RCC 7860 (cell line): ENCODE data around the gene HIC1.
A peak's percentile ranks its signal among the peaks of the same experiment; 100 is the strongest.

Experiments
- DNase-seq: peaks from one replicate; pipeline ENCODE4 v3.0.0-alpha.2; 2015; ENCODE audit warnings: low spot score
- FAIRE-seq: peaks from 2 replicates; lab custom pipeline; 2012; peaks lifted over from hg19 to GRCh38; lab: Jason Lieb, UNC

The HIC1 gene

GRCh38 chr17:2024572-2025219 lies 30.2 kb upstream of the HIC1 start:
- DNase-seq, result no peak
- FAIRE-seq, result no peak

GRCh38 chr17:2025220-2025621 lies 29.7 kb upstream of the HIC1 start, which contains the start of gene RTN4RL1:
Gene RTN4RL1, minus strand, starts transcription at chr17:2025334. Its CDS starts 469 bp downstream, at chr17:2024865.
- FAIRE-seq, result no peak
- DNase-seq, result no peak

- no peak for FAIRE-seq
Observed at GRCh38 chr17:2025622-2026309, 29.1 kb upstream of the HIC1 start.

GRCh38 chr17:2027528-2028233 lies 27.2 kb upstream of the HIC1 start:
- DNase-seq (no peak), FAIRE-seq (no peak)

More at GRCh38 chr17:2025622-2026309, 29.1 kb upstream of the HIC1 start:
- DNase-seq, result no peak

- DNase-seq (no peak), FAIRE-seq (no peak)
Observed at GRCh38 chr17:2028234-2028614, 26.7 kb upstream of the HIC1 start.

- no peak for DNase-seq
- no peak for FAIRE-seq
Observed at GRCh38 chr17:2028737-2029136, 26.2 kb upstream of the HIC1 start.

- peak; percentile 70 for DNase-seq
- peak; percentile 52 for FAIRE-seq
Observed at GRCh38 chr17:2029911-2030778, 24.8 kb upstream of the HIC1 start, which contains the start of gene DPH1. Gene DPH1, plus strand, starts transcription at chr17:2030153. Its CDS starts 17 bp downstream, at chr17:2030170.

GRCh38 chr17:2030779-2031163 lies 24.1 kb upstream of the HIC1 start:
- DNase-seq (no peak), FAIRE-seq (no peak)

GRCh38 chr17:2033153-2033552 lies 21.8 kb upstream of the HIC1 start:
- no peak for FAIRE-seq

GRCh38 chr17:2034157-2034556 lies 20.7 kb upstream of the HIC1 start:
- DNase-seq (peak; percentile 46), FAIRE-seq (no peak)

More at GRCh38 chr17:2033153-2033552, 21.8 kb upstream of the HIC1 start:
- DNase-seq, result no peak

- FAIRE-seq (no peak), DNase-seq (no peak)
Observed at GRCh38 chr17:2034806-2035540, 19.9 kb upstream of the HIC1 start.

- DNase-seq (no peak), FAIRE-seq (no peak)
Observed at GRCh38 chr17:2035541-2036488, 19.1 kb upstream of the HIC1 start.

- FAIRE-seq (no peak), DNase-seq (no peak)
Observed at GRCh38 chr17:2037155-2037554, 17.7 kb upstream of the HIC1 start.

GRCh38 chr17:2040219-2040827 lies 14.6 kb upstream of the HIC1 start:
- FAIRE-seq, result no peak
- no peak for DNase-seq

- FAIRE-seq (no peak), DNase-seq (no peak)
Observed at GRCh38 chr17:2040942-2041560, 13.9 kb upstream of the HIC1 start.

GRCh38 chr17:2041561-2042389 lies 13.1 kb upstream of the HIC1 start, which contains the start of gene OVCA2:
Gene OVCA2, plus strand, starts transcription at chr17:2042022. Its CDS starts 26 bp downstream, at chr17:2042048.
- DNase-seq (peak; percentile 85), FAIRE-seq (peak; percentile 36)

GRCh38 chr17:2042390-2042847 lies 12.5 kb upstream of the HIC1 start:
- no peak for FAIRE-seq
- no peak for DNase-seq
